Endothelial cell of umbilical vein (primary cell): Measurements from ENCODE around the gene TRPC4AP. TPM values are rescaled to one million over a fixed set of nuclear protein-coding genes. Genes with fewer than 3 reads are reported as not detected.
A peak's percentile ranks its signal among the peaks of the same experiment; 100 is the strongest.

ENCODE experiments used
- BruUV-seq: library from RNA; stranded (reverse); fragments of 400-500 nt; replicated peaks from 2 replicates; lab custom pipeline; 2021; lab: Mats Ljungman, UMichigan
- CTCF ChIA-PET: fragments of 300-600, 350-600 bp; sonication (Branson Sonifier 250); formaldehyde crosslinking; loops from one replicate; lab custom pipeline; 2021; ENCODE audit warnings: antibody characterized with exemption, inconsistent platforms; lab: Charles Lee
- POLR2A ChIA-PET: fragments of 300-600, 350-600 bp; sonication (Branson Sonifier 250); formaldehyde crosslinking; loops from one replicate; lab custom pipeline; 2021; ENCODE audit warnings: antibody characterized with exemption, inconsistent platforms; lab: Charles Lee
- DNase-seq: peaks from one replicate; pipeline ENCODE4 v3.0.0-alpha.2; 2011; ENCODE audit warnings: low read depth, low spot score
- FAIRE-seq: peaks from 2 replicates; lab custom pipeline; 2011; peaks lifted over from hg19 to GRCh38; lab: Jason Lieb, UNC
- H2AFZ ChIP-seq: 2 replicates; pipeline ENCODE4 v1.6.0; 2012; ENCODE audit warnings: low read depth, low read length, control low read depth, inconsistent platforms
- H3K27ac ChIP-seq: 2 replicates; pipeline ENCODE4 v1.5.1; 2011; ENCODE audit warnings: low read depth, mild to moderate bottlenecking, control low read depth, low read length, moderate library complexity; ENCODE audit not compliant: insufficient read depth
- H3K27me3 ChIP-seq, 2 experiments: 2 replicates each; pipeline versions ENCODE4 v1.6.0 to v1.6.1; 2011; ENCODE audit warnings: low read length in 2 of 2, mixed read lengths in 1 of 2; ENCODE audit not compliant: control insufficient read depth in 2 of 2, insufficient read depth in 2 of 2
- H3K36me3 ChIP-seq, 2 experiments: 2 replicates in 1 of 2; 3 replicates in 1 of 2; pipeline ENCODE4 v1.5.1; 2011; ENCODE audit warnings: low read length in 2 of 2, mild to moderate bottlenecking in 1 of 2, moderate library complexity in 1 of 2; ENCODE audit not compliant: control insufficient read depth in 2 of 2, insufficient read depth in 2 of 2; ENCODE audit errors: extremely low read depth in 1 of 2
- H3K4me1 ChIP-seq: 3 replicates; pipeline ENCODE4 v1.5.1; 2011; ENCODE audit warnings: mild to moderate bottlenecking, low read length; ENCODE audit not compliant: control insufficient read depth, insufficient read depth; ENCODE audit errors: extremely low read depth
- H3K4me2 ChIP-seq: 2 replicates; pipeline ENCODE4 v1.6.1; 2011; ENCODE audit warnings: low read length, control low read depth, mixed read lengths; ENCODE audit not compliant: insufficient read depth
- H3K4me3 ChIP-seq, 3 experiments: fragments of 200-600 bp in 1 of 3; sonication (generic), shearing (Covaris generic) in 1 of 3; replicated peaks in 1 of 3; 2 replicates each; pipeline ENCODE4 v1.5.1; 2011 to 2016; ENCODE audit warnings: control low read depth in 3 of 3, low read length in 3 of 3, mild to moderate bottlenecking in 2 of 3, inconsistent platforms in 1 of 3, low read depth in 1 of 3, moderate library complexity in 1 of 3; ENCODE audit not compliant: insufficient read depth in 1 of 3
- H3K79me2 ChIP-seq: 2 replicates; pipeline ENCODE4 v1.6.0; 2012; ENCODE audit warnings: low read length, inconsistent platforms; ENCODE audit not compliant: control insufficient read depth, insufficient read depth
- H3K9ac ChIP-seq: replicated peaks from 2 replicates; pipeline ENCODE3; 2011; ENCODE audit warnings: low read length, control low read depth; ENCODE audit not compliant: insufficient read depth; ENCODE audit errors: extremely low read depth
- H3K9me1 ChIP-seq: replicated peaks from 3 replicates; pipeline ENCODE4 v1.6.0; 2011; ENCODE audit warnings: mild to moderate bottlenecking, low read length; ENCODE audit not compliant: control insufficient read depth, insufficient read depth; ENCODE audit errors: extremely low read depth
- H3K9me3 ChIP-seq: replicated peaks from 2 replicates; pipeline ENCODE4 v1.5.1; 2012; ENCODE audit warnings: low read length, inconsistent platforms; ENCODE audit not compliant: control insufficient read depth, insufficient read depth
- H4K20me1 ChIP-seq: replicated peaks from 2 replicates; pipeline ENCODE3; 2011; ENCODE audit warnings: mild to moderate bottlenecking, low read length; ENCODE audit not compliant: control insufficient read depth, insufficient read depth; ENCODE audit errors: extremely low read depth
- EZH2 ChIP-seq: IDR thresholded peaks from 2 replicates; pipeline ENCODE4 v1.6.1; 2012; ENCODE audit warnings: borderline replicate concordance, low read depth, mild to moderate bottlenecking, moderate library complexity, low read length, inconsistent platforms; ENCODE audit not compliant: severe bottlenecking
- FOS ChIP-seq: IDR thresholded peaks from 2 replicates; pipeline ENCODE4 v1.6.1; 2011; ENCODE audit warnings: mild to moderate bottlenecking, low read length, moderate library complexity, borderline replicate concordance; ENCODE audit not compliant: insufficient read depth
- GATA2 ChIP-seq: IDR thresholded peaks from 2 replicates; pipeline ENCODE4 v1.7.0; 2011; ENCODE audit warnings: low read depth, mild to moderate bottlenecking, moderate library complexity, mixed read lengths, low read length; ENCODE audit not compliant: insufficient read length, insufficient read depth
- JUN ChIP-seq: IDR thresholded peaks from 2 replicates; pipeline ENCODE4 v1.6.1; 2011; ENCODE audit warnings: borderline replicate concordance, low read depth; ENCODE audit not compliant: insufficient read length, insufficient read depth
- MYC ChIP-seq: IDR thresholded peaks from one replicate; pipeline ENCODE4 v1.6.1; 2011; ENCODE audit warnings: mild to moderate bottlenecking, low read depth, low read length
- POLR2A ChIP-seq: IDR thresholded peaks from 2 replicates; pipeline ENCODE4 v1.6.1; 2012; ENCODE audit warnings: low read depth, mild to moderate bottlenecking, control low read depth, low read length
- POLR2AphosphoS5 ChIP-seq: IDR thresholded peaks from 2 replicates; pipeline ENCODE4 v1.6.1; 2012; ENCODE audit warnings: low read depth, mild to moderate bottlenecking, control low read depth, low read length, moderate library complexity; ENCODE audit not compliant: insufficient read depth
- dilution Hi-C: fragments of 300-500 bp; cut with MboI; formaldehyde crosslinking; loops from one replicate; pipeline ENCODE4 v1.15.0; 2019; ENCODE audit warnings: low sequenced_read_pairs; ENCODE audit not compliant: extremely low pct_ligation_motif_present
- intact Hi-C: fragments of 100-400 bp; cut with micrococcal nuclease; formaldehyde crosslinking; loops from one replicate; pipeline ENCODE4 v1.10.0; 2022
- polyA plus RNA-seq, 4 experiments: library from polyadenylated mRNA; depleted of rRNA in 3 of 4; stranded (reverse) in 3 of 4; unstranded in 1 of 4; fragments of >200 nt; gene quantifications; 2 replicates each; pipeline versions ENCODE4 v1.2.1 to v1.2.3, GENCODE V29; 2011 to 2012; ENCODE audit warnings: missing spikeins in 1 of 4
- total RNA-seq: library from RNA; stranded (reverse); gene quantifications from 2 replicates; pipeline ENCODE4 v1.2.3, GENCODE V29; 2021
- TF ChIP-seq, protein P1 (sequence below), 2 donors: IDR thresholded peaks; 1 replicate in 1 of 2; 2 replicates in 1 of 2; pipeline ENCODE4 v1.5.1; 2011; ENCODE audit warnings: low read length in 2 of 2, mild to moderate bottlenecking in 2 of 2, moderate library complexity in 2 of 2, control low read depth in 1 of 2, inconsistent platforms in 1 of 2, low read depth in 1 of 2; ENCODE audit not compliant: insufficient read depth in 1 of 2; ENCODE audit errors: extremely low read depth in 1 of 2
- TF ChIP-seq, protein P2 (sequence below): IDR thresholded peaks from 2 replicates; pipeline ENCODE4 v1.6.1; 2011; ENCODE audit not compliant: insufficient read depth, insufficient read length

The TRPC4AP gene
- total and polyA plus RNA-seq, 2 donors (not counting 3 experiments of a cell fraction or from before 2014, with no cell fraction given): 89.0 to 103 TPM

DNA sequence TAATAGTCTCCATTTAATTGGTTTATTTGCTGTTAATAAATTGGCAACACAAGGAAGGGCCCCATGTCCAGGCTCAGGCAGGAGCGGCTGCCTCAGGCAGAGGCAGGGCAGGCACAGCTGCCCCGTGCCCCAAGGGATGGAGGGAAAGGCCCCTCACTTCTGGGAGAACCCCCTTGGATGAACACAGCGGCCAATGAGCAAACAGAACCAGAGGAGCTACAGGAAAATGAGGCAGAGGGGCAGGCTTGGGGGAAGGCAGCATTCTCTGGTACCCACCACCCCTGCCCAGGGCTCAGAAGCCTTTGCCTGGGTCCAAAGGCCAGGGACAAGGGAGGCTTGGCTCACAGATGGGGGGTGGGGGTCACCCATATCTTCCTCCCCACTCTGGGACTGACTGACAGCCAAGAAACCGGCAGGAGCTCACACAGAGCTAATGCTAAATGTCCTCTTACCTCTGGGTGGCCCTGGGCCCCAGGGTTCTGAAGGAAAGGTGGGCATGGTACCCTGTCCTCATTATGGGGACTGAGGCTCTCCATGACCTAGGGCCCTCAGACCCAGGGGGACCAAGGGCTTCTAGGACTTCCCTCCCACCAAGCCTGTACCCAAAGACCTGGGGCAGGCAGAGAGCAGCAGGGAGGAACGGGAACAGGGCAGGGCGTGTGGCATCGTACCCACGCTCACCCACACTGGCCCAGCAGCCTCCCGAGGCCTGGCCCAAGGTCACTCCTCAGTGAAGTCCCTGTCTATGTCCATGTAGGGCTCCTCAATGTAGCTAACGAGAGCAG is 90.0 kb downstream of the TRPC4AP start:
- FAIRE-seq (no peak), DNase-seq (no peak)
- intact Hi-C loops: loop anchor here (1.0 kb wide), 1 partner anchor 128 kb away; no protein-coding TSS in a partner anchor
- Histone ChIP-seq H4K20me1 (no peaks in the 10 kb centered on the region), H3K27me3 (no peaks in the 10 kb centered on the region), H3K4me3 (no peak overlapping the region), H3K9me1 (no peaks in the 10 kb centered on the region), H3K27ac (no peak overlapping the region), H2AFZ (no peak overlapping the region), H3K4me1 (no peaks in the 10 kb centered on the region), H3K9me3 (no peaks in the 10 kb centered on the region), H3K4me2 (no peak overlapping the region), H3K36me3 (peaks cover 9 to 89% of the 10 kb centered on the region in 2 experiments), H3K79me2 (no peaks in the 10 kb centered on the region), H3K9ac (no peak overlapping the region)
- no peak for TF ChIP-seq EZH2
- TF ChIP-seq GATA2: no peak
- no peak for TF ChIP-seq POLR2AphosphoS5
- no peak for TF ChIP-seq MYC
- TF ChIP-seq, protein P1, sequence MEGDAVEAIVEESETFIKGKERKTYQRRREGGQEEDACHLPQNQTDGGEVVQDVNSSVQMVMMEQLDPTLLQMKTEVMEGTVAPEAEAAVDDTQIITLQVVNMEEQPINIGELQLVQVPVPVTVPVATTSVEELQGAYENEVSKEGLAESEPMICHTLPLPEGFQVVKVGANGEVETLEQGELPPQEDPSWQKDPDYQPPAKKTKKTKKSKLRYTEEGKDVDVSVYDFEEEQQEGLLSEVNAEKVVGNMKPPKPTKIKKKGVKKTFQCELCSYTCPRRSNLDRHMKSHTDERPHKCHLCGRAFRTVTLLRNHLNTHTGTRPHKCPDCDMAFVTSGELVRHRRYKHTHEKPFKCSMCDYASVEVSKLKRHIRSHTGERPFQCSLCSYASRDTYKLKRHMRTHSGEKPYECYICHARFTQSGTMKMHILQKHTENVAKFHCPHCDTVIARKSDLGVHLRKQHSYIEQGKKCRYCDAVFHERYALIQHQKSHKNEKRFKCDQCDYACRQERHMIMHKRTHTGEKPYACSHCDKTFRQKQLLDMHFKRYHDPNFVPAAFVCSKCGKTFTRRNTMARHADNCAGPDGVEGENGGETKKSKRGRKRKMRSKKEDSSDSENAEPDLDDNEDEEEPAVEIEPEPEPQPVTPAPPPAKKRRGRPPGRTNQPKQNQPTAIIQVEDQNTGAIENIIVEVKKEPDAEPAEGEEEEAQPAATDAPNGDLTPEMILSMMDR (IDR thresholded peaks at IDR 0.05; ENCODE audit: extremely low read depth in 1 of 2, insufficient read depth in 1 of 2, low read depth in 1 of 2, low read length in 2 of 2): no peak
- TF ChIP-seq, protein P2, sequence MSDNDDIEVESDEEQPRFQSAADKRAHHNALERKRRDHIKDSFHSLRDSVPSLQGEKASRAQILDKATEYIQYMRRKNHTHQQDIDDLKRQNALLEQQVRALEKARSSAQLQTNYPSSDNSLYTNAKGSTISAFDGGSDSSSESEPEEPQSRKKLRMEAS: no peak
- no peak for TF ChIP-seq POLR2A
- no peak for TF ChIP-seq JUN
- TF ChIP-seq FOS: no peak
- TSS peak; percentile 62 for BruUV-seq
- ChIA-PET CTCF (interaction anchor here (3.8 kb wide), 1 partner anchor 128 kb away, joined by 31 read pairs; no protein-coding TSS in a partner anchor), POLR2A (no interaction called here)
- dilution Hi-C loops: no loop called here
